Keratinocyte (primary cell): ENCODE measurements around the gene CHIA.

Experiments used
- EZH2 ChIP-seq: IDR thresholded peaks from one replicate; pipeline ENCODE4 v1.6.1; 2012; ENCODE audit warnings: inconsistent platforms, mild to moderate bottlenecking, low read length, moderate library complexity
- TF ChIP-seq, protein P1 (sequence below), 3 experiments: IDR thresholded peaks in 1 of 3; conservative IDR thresholded peaks in 1 of 3; optimal IDR thresholded peaks in 1 of 3; 2 replicates in 2 of 3; 3 replicates in 1 of 3; pipeline versions ENCODE3 to v1.5.1; 2011; ENCODE audit warnings: low read length in 3 of 3, mild to moderate bottlenecking in 3 of 3, moderate library complexity in 2 of 3, control low read depth in 1 of 3, inconsistent platforms in 1 of 3; ENCODE audit not compliant: insufficient read depth in 2 of 3; ENCODE audit errors: extremely low read depth in 1 of 3

DNA sequence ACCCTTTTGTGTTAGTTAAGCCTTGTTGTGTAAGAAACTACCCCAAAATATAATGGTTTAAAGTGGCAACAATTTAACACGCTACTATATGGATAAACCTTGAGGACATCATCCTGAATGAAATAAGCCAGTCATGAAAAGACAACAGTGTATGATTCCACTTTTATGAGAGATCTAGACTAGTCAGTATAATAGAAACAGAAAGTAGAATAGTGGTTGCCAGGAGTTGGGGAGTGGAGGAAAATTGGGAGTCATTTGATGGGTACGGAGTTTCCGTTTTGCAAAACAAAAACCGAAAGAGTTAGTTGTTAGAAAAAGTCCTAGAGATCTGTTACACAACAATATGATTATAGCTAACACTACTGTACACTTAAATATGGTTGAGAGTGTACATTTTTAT is 16.0 kb upstream of the CHIA start:
- TF ChIP-seq, protein P1, sequence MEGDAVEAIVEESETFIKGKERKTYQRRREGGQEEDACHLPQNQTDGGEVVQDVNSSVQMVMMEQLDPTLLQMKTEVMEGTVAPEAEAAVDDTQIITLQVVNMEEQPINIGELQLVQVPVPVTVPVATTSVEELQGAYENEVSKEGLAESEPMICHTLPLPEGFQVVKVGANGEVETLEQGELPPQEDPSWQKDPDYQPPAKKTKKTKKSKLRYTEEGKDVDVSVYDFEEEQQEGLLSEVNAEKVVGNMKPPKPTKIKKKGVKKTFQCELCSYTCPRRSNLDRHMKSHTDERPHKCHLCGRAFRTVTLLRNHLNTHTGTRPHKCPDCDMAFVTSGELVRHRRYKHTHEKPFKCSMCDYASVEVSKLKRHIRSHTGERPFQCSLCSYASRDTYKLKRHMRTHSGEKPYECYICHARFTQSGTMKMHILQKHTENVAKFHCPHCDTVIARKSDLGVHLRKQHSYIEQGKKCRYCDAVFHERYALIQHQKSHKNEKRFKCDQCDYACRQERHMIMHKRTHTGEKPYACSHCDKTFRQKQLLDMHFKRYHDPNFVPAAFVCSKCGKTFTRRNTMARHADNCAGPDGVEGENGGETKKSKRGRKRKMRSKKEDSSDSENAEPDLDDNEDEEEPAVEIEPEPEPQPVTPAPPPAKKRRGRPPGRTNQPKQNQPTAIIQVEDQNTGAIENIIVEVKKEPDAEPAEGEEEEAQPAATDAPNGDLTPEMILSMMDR (optimal IDR thresholded peaks at IDR 0.05 in 1 of 3, IDR thresholded peaks at IDR 0.05 in 1 of 3, conservative IDR thresholded peaks at IDR 0.05 in 1 of 3; ENCODE audit: extremely low read depth in 1 of 3, insufficient read depth in 2 of 3, low read length in 3 of 3) = no peak
- TF ChIP-seq EZH2 = no peak
